Activated CD8-positive, alpha-beta T cell treated with anti-CD3 and anti-CD28 coated beads for 36 hours (primary cell): Measurements from ENCODE around the gene BNIP1. TPM values are rescaled to one million over a fixed set of nuclear protein-coding genes. Genes with fewer than 3 reads are reported as not detected.
"Not testable (repeated sequence)": the region's sequence is repeated elsewhere in the genome, so short reads cannot be mapped to it uniquely, and the experiment has no call there.

Experiments used
- ATAC-seq: fragments of 200-7000 bp; cut with Tn5 transposase; one replicate; pipeline ENCODE4 v1.10.0; 2021; ENCODE audit warnings: mild to moderate bottlenecking, moderate library complexity
- CTCF ChIA-PET: fragments of 350-600 bp; sonication (Branson Sonifier 250); formaldehyde crosslinking; loops from one replicate; lab custom pipeline; 2021; ENCODE audit warnings: antibody characterized with exemption; lab: Charles Lee
- POLR2A ChIA-PET: fragments of 350-600 bp; sonication (Branson Sonifier 250); formaldehyde crosslinking; loops from one replicate; lab custom pipeline; 2021; ENCODE audit warnings: antibody characterized with exemption; lab: Charles Lee
- DNase-seq: peaks from one replicate; pipeline ENCODE4 v3.0.0-alpha.2; 2020
- H3K27ac Mint-ChIP-seq: one replicate; pipeline ENCODE4 v1.8.0; 2021; ENCODE audit warnings: mild to moderate bottlenecking, mixed read lengths
- H3K27me3 Mint-ChIP-seq: one replicate; pipeline ENCODE4 v1.8.0; 2021; ENCODE audit warnings: mixed read lengths
- H3K36me3 Mint-ChIP-seq: one replicate; pipeline ENCODE4 v1.8.0; 2021; ENCODE audit warnings: low read depth, mixed read lengths
- H3K4me1 Mint-ChIP-seq: one replicate; pipeline ENCODE4 v1.8.0; 2021; ENCODE audit warnings: low read depth, mixed read lengths
- H3K4me3 Mint-ChIP-seq: one replicate; pipeline ENCODE4 v1.8.0; 2021; ENCODE audit warnings: mild to moderate bottlenecking, moderate library complexity, mixed read lengths
- H3K9me3 Mint-ChIP-seq: one replicate; pipeline ENCODE4 v1.8.0; 2021; ENCODE audit warnings: mixed read lengths
- CTCF ChIP-seq: fragments of 200-600 bp; IDR thresholded peaks from one replicate; pipeline ENCODE4 v1.8.0; 2022; ENCODE audit warnings: antibody characterized with exemption, mild to moderate bottlenecking
- intact Hi-C: fragments of 100-400 bp; cut with micrococcal nuclease; formaldehyde crosslinking; loops from one replicate; pipeline ENCODE4 v1.10.0; 2022
- total RNA-seq, 2 experiments: library from RNA; stranded (reverse); gene quantifications; one replicate each; pipeline ENCODE4 v1.2.3, GENCODE V29; 2021

Gene BNIP1
- total RNA-seq, 2 experiments from 2014 or later = 23.5 to 25.2 TPM

- no peak overlapping the region for H3K27ac Mint-ChIP-seq
- POLR2A ChIA-PET = no interaction called here
Observed at GRCh38 chr5:173152547-173152946, 8.2 kb downstream of the BNIP1 start.

GRCh38 chr5:173153842-173154241, 9.5 kb downstream of the BNIP1 start:
- Mint-ChIP-seq H3K27ac (no peak overlapping the region), H3K27me3 (no peaks in the 10 kb centered on the region), H3K9me3 (no peaks in the 10 kb centered on the region), H3K4me3 (no peak overlapping the region), H3K36me3 (peaks cover 37% of the 10 kb centered on the region), H3K4me1 (no peaks in the 10 kb centered on the region)
- no peak for DNase-seq
- intact Hi-C loops = no loop called here
- no peak for TF ChIP-seq CTCF
- CTCF ChIA-PET = interaction anchor here (1.1 to 1.2 kb wide), 2 partner anchors 9 to 12 kb away, joined by 3 to 5 read pairs; partner anchors contain the start of gene BNIP1
- POLR2A ChIA-PET = interaction anchor here (0.8 kb wide), 1 partner anchor 171 kb away, joined by 3 read pairs; the partner anchor contains the start of gene ATP6V0E1
- ATAC-seq = no peak

More at GRCh38 chr5:173152547-173152946, 8.2 kb downstream of the BNIP1 start:
- no peaks in the 10 kb centered on the region for H3K4me1 Mint-ChIP-seq
- DNase-seq (no peak), ATAC-seq (no peak)
- CTCF ChIA-PET = interaction anchor here (1.1 kb wide), 1 partner anchor 173 kb away, joined by 4 read pairs; no protein-coding TSS in a partner anchor
- no peaks in the 10 kb centered on the region for H3K27me3 Mint-ChIP-seq
- no peaks in the 10 kb centered on the region for H3K9me3 Mint-ChIP-seq
- peaks cover 37% of the 10 kb centered on the region for H3K36me3 Mint-ChIP-seq
- H3K4me3 Mint-ChIP-seq = no peak overlapping the region
- intact Hi-C loops = no loop called here
- TF ChIP-seq CTCF = no peak

- H3K4me1 Mint-ChIP-seq, ATAC-seq, DNase-seq, H3K9me3 Mint-ChIP-seq, CTCF ChIA-PET, H3K4me3 Mint-ChIP-seq, POLR2A ChIA-PET, H3K27me3 Mint-ChIP-seq, intact Hi-C loops, H3K27ac Mint-ChIP-seq: not testable (repeated sequence)
- H3K36me3 Mint-ChIP-seq = peaks cover 30% of the 10 kb centered on the region
Observed at GRCh38 chr5:173154619-173155018, 10.3 kb downstream of the BNIP1 start.

GRCh38 chr5:173155912-173156311, 11.6 kb downstream of the BNIP1 start:
- Mint-ChIP-seq H3K4me3 (no peak overlapping the region), H3K27ac (no peak overlapping the region), H3K9me3 (no peaks in the 10 kb centered on the region), H3K4me1 (no peaks in the 10 kb centered on the region), H3K27me3 (no peaks in the 10 kb centered on the region), H3K36me3 (peaks cover 34% of the 10 kb centered on the region)
- intact Hi-C loops = no loop called here
- ATAC-seq (no peak), DNase-seq (no peak)
- POLR2A ChIA-PET = interaction anchor here (0.9 kb wide), 1 partner anchor 98 kb away, joined by 3 read pairs; no protein-coding TSS in a partner anchor
- CTCF ChIA-PET = no interaction called here
- no peak for TF ChIP-seq CTCF

GRCh38 chr5:173158366-173158765, 14.0 kb downstream of the BNIP1 start:
- POLR2A ChIA-PET = no interaction called here
- H3K27ac Mint-ChIP-seq = no peak overlapping the region
- DNase-seq (no peak), ATAC-seq (no peak)
- H3K36me3 Mint-ChIP-seq = peaks cover 35% of the 10 kb centered on the region
- H3K9me3 Mint-ChIP-seq = no peaks in the 10 kb centered on the region
- no peak overlapping the region for H3K4me3 Mint-ChIP-seq
- H3K27me3 Mint-ChIP-seq = no peaks in the 10 kb centered on the region
- CTCF ChIA-PET = no interaction called here
- TF ChIP-seq CTCF = no peak
- no peaks in the 10 kb centered on the region for H3K4me1 Mint-ChIP-seq
- intact Hi-C loops = no loop called here
